Muscle layer of duodenum (tissue), 2 donors: ENCODE data around the gene CYFIP1.

Experiments
- H3K27ac ChIP-seq: one replicate; pipeline ENCODE4 v1.7.0; 2013; ENCODE audit warnings: mild to moderate bottlenecking, low read length
- H3K27me3 ChIP-seq: one replicate; pipeline ENCODE4 v1.7.0; 2013; ENCODE audit warnings: low read depth, mild to moderate bottlenecking, control low read depth, low read length
- H3K36me3 ChIP-seq, 2 donors: one replicate each; pipeline ENCODE4 v1.7.0; 2013; ENCODE audit warnings: low read length in 2 of 2, control low read depth in 1 of 2, mild to moderate bottlenecking in 1 of 2; ENCODE audit not compliant: insufficient read depth in 2 of 2, control insufficient read depth in 1 of 2
- H3K4me1 ChIP-seq, 2 donors: one replicate each; pipeline ENCODE4 v1.7.0; 2013; ENCODE audit warnings: low read length in 2 of 2, mild to moderate bottlenecking in 2 of 2, control low read depth in 1 of 2, moderate library complexity in 1 of 2; ENCODE audit not compliant: insufficient read depth in 2 of 2, control insufficient read depth in 1 of 2
- H3K4me3 ChIP-seq, 2 donors: one replicate each; pipeline ENCODE4 v1.7.0; 2013; ENCODE audit warnings: low read length in 2 of 2, low read depth in 1 of 2, mild to moderate bottlenecking in 1 of 2
- H3K9me3 ChIP-seq, 2 donors: one replicate each; pipeline ENCODE4 v1.7.0; 2013; ENCODE audit warnings: low read length in 2 of 2, control low read depth in 1 of 2, mild to moderate bottlenecking in 1 of 2; ENCODE audit not compliant: control insufficient read depth in 1 of 2
- donor health status: healthy.

CYFIP1 gene

GRCh38 chr15:22885120-22885519, 95.0 kb downstream of the CYFIP1 start:
- no peak overlapping the region for H3K27ac ChIP-seq
- H3K36me3 ChIP-seq, result peaks cover 18 to 45% of the 10 kb centered on the region in 2 donors
- H3K4me1 ChIP-seq, result no peaks in the 10 kb centered on the region
- no peaks in the 10 kb centered on the region for H3K9me3 ChIP-seq
- H3K4me3 ChIP-seq, result no peak overlapping the region
- no peaks in the 10 kb centered on the region for H3K27me3 ChIP-seq

GRCh38 chr15:22884344-22884743, 95.8 kb downstream of the CYFIP1 start:
- Histone ChIP-seq H3K4me1 (no peaks in the 10 kb centered on the region), H3K27me3 (no peaks in the 10 kb centered on the region), H3K9me3 (no peaks in the 10 kb centered on the region), H3K4me3 (no peak overlapping the region), H3K27ac (no peak overlapping the region), H3K36me3 (peaks cover 19 to 50% of the 10 kb centered on the region in 2 donors)

GRCh38 chr15:22883196-22883595, 97.0 kb downstream of the CYFIP1 start:
- H3K9me3 ChIP-seq, result no peaks in the 10 kb centered on the region
- H3K4me3 ChIP-seq, result no peak overlapping the region
- H3K27me3 ChIP-seq, result no peaks in the 10 kb centered on the region
- H3K27ac ChIP-seq, result no peak overlapping the region
- peaks cover 24 to 53% of the 10 kb centered on the region in 2 donors for H3K36me3 ChIP-seq
- H3K4me1 ChIP-seq, result no peaks in the 10 kb centered on the region

GRCh38 chr15:22881739-22882440, 98.3 kb downstream of the CYFIP1 start:
- Histone ChIP-seq H3K9me3 (no peaks in the 10 kb centered on the region), H3K36me3 (peaks cover 28 to 59% of the 10 kb centered on the region in 2 donors), H3K4me1 (no peaks in the 10 kb centered on the region), H3K27me3 (no peaks in the 10 kb centered on the region), H3K27ac (no peak overlapping the region), H3K4me3 (no peak overlapping the region)

GRCh38 chr15:22880981-22881738, 99.0 kb downstream of the CYFIP1 start:
- Histone ChIP-seq H3K4me1 (no peaks in the 10 kb centered on the region), H3K27ac (no peak overlapping the region), H3K4me3 (no peak overlapping the region), H3K9me3 (no peaks in the 10 kb centered on the region), H3K27me3 (no peaks in the 10 kb centered on the region), H3K36me3 (peaks cover 29 to 67% of the 10 kb centered on the region in 2 donors)

- Histone ChIP-seq H3K27ac (no peak overlapping the region), H3K9me3 (no peaks in the 10 kb centered on the region), H3K27me3 (no peaks in the 10 kb centered on the region), H3K36me3 (peaks cover 34 to 74% of the 10 kb centered on the region in 2 donors), H3K4me1 (no peaks in the 10 kb centered on the region), H3K4me3 (no peak overlapping the region)
These were observed 99.8 kb downstream of the CYFIP1 start for GRCh38 chr15:22880068-22880980.

- no peak overlapping the region for H3K4me3 ChIP-seq
- no peaks in the 10 kb centered on the region for H3K27me3 ChIP-seq
- peaks cover 52 to 92% of the 10 kb centered on the region in 2 donors for H3K36me3 ChIP-seq
- H3K27ac ChIP-seq, result no peak overlapping the region
- H3K9me3 ChIP-seq, result no peaks in the 10 kb centered on the region
- H3K4me1 ChIP-seq, result no peaks in the 10 kb centered on the region
These were observed 102.1 kb downstream of the CYFIP1 start for GRCh38 chr15:22878103-22878502.

GRCh38 chr15:22877607-22878006, 102.6 kb downstream of the CYFIP1 start:
- no peaks in the 10 kb centered on the region for H3K4me1 ChIP-seq
- H3K36me3 ChIP-seq, result peaks cover 54 to 92% of the 10 kb centered on the region in 2 donors
- no peaks in the 10 kb centered on the region for H3K9me3 ChIP-seq
- H3K4me3 ChIP-seq, result no peak overlapping the region
- no peak overlapping the region for H3K27ac ChIP-seq
- H3K27me3 ChIP-seq, result no peaks in the 10 kb centered on the region

GRCh38 chr15:22877117-22877516, 103.1 kb downstream of the CYFIP1 start:
- no peak overlapping the region for H3K4me3 ChIP-seq
- H3K27ac ChIP-seq, result no peak overlapping the region
- H3K36me3 ChIP-seq, result peaks cover 56 to 92% of the 10 kb centered on the region in 2 donors
- H3K27me3 ChIP-seq, result no peaks in the 10 kb centered on the region
- H3K9me3 ChIP-seq, result no peaks in the 10 kb centered on the region
- H3K4me1 ChIP-seq, result no peaks in the 10 kb centered on the region

- Histone ChIP-seq H3K4me1 (no peaks in the 10 kb centered on the region), H3K36me3 (peaks cover 58 to 91% of the 10 kb centered on the region in 2 donors)
These were observed 105.2 kb downstream of the CYFIP1 start for GRCh38 chr15:22874966-22875365.

GRCh38 chr15:22874256-22874655, 105.9 kb downstream of the CYFIP1 start:
- H3K27me3 ChIP-seq, result no peaks in the 10 kb centered on the region
- H3K27ac ChIP-seq, result no peak overlapping the region
- no peaks in the 10 kb centered on the region for H3K9me3 ChIP-seq
- peaks cover 59 to 94% of the 10 kb centered on the region in 2 donors for H3K36me3 ChIP-seq
- H3K4me3 ChIP-seq, result no peak overlapping the region
- no peaks in the 10 kb centered on the region for H3K4me1 ChIP-seq

More at GRCh38 chr15:22874966-22875365, 105.2 kb downstream of the CYFIP1 start:
- no peak overlapping the region for H3K4me3 ChIP-seq
- no peaks in the 10 kb centered on the region for H3K9me3 ChIP-seq
- H3K27me3 ChIP-seq, result no peaks in the 10 kb centered on the region
- H3K27ac ChIP-seq, result no peak overlapping the region
